Heart left ventricle (tissue), 13 donors: ENCODE data around the gene HTR2A.

Experiments used
- POLR2A ChIP-seq, 2 donors: fragments of 450-650 bp; IDR thresholded peaks; one replicate each; pipeline ENCODE4 v1.6.1; 2017; ENCODE audit warnings: antibody characterized with exemption in 2 of 2, mild to moderate bottlenecking in 2 of 2, moderate library complexity in 2 of 2
- TF ChIP-seq, protein P1 (sequence below), 12 donors: fragments of 200-600 bp; sonication (generic) in 4 of 12; IDR thresholded peaks; one replicate each; pipeline versions ENCODE4 v1.5.0 to v1.8.0; 2018 to 2022; ENCODE audit warnings: antibody characterized with exemption in 12 of 12, mild to moderate bottlenecking in 5 of 12
- donor health status: ischemic (EF 13 %, LVEDD 7.1; RV severe dilation, severe dysfunction).
- donor health status: DM: no; HTN: yes; CAD: no.
- donor health status: DM: no; HTN: no; CAD: no.
- donor health status: ischemic (EF 25% LVEDD 6.9; RV normal size, moderate dysfunction).
- donor health status: ischemic (EF 25% LVEDD 5.7; RV mildly dilated, moderate dysfunction).
- donor health status: ischemic (EF 35%, LVEDD 5.7; RV mildly dilated, moderate dysfunction).
- donor health status: nonischemic (EF 11% LVEDD 7.7; RV severe dilation, severe dysfunction).
- donor health status: DM: yes; HTN: yes; CAD: no.
- donor health status: PGD.
- donor health status: ischemic (EF 29% LVEDD 5.4; RV normal size, mild dysfunction).
- donor health status: nonischemic (EF 23%, LVEDD 6.1; RV moderate dilation, normal function).

DNA sequence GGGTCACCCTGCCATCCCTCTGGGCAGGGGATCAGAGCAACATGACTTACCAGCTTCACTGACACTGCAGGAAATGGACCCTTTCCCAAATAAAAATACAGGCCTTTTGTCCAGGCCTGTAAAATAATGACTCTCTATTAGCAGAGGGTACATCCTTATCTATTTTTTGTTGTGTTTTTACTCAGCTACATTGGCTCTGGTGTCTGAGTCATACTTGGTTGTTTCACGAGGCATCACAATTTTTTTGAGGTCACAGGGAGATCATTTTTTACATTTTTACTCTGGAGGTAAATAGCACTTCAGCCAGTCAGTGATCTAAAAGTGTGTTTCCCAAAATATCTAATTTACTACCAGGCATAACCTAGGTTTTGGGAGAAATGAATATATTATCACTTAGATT is 6.9 kb upstream of the HTR2A start:
- TF ChIP-seq, protein P1, sequence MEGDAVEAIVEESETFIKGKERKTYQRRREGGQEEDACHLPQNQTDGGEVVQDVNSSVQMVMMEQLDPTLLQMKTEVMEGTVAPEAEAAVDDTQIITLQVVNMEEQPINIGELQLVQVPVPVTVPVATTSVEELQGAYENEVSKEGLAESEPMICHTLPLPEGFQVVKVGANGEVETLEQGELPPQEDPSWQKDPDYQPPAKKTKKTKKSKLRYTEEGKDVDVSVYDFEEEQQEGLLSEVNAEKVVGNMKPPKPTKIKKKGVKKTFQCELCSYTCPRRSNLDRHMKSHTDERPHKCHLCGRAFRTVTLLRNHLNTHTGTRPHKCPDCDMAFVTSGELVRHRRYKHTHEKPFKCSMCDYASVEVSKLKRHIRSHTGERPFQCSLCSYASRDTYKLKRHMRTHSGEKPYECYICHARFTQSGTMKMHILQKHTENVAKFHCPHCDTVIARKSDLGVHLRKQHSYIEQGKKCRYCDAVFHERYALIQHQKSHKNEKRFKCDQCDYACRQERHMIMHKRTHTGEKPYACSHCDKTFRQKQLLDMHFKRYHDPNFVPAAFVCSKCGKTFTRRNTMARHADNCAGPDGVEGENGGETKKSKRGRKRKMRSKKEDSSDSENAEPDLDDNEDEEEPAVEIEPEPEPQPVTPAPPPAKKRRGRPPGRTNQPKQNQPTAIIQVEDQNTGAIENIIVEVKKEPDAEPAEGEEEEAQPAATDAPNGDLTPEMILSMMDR (IDR thresholded peaks at IDR 0.05) = no peak
- TF ChIP-seq POLR2A (IDR thresholded peaks at IDR 0.05) = no peak
